ENCODE measurements around the gene REEP1.
"Not testable (repeated sequence)": the region's sequence is repeated elsewhere in the genome, so short reads cannot be mapped to it uniquely, and the experiment has no call there.

REEP1 gene

GRCh38 chr2:86347401-86347800 lies 10.0 kb upstream of the REEP1 start:
- DNase-seq (ENCODE audit: low spot score): no peak
- FAIRE-seq: no peak

DNA sequence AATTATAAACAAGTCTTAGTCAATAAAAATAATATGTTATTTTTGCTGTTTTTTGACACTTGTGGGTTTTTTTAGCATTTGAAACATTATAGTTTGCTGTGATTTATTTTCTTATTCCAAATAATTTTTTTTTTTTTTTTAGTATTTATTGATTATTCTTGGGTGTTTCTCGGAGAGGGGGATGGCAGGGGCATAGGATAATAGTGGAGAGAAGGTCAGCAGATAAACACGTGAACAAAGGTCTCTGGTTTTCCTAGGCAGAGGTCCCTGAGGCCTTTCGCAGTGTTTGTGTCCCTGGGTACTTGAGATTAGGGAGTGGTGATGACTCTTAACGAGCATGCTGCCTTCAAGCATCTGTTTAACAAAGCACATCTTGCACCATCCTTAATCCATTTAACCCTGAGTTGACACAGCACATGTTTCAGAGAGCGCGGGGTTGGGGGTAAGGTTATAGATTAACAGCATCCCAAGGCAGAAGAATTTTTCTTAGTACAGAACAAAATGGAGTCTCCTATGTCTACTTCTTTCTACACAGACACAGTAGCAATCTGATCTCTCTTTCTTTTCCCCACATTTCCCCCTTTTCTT lies 8.5 kb upstream of the REEP1 start:
- DNase-seq (ENCODE audit: low spot score); FAIRE-seq: not testable (repeated sequence)

GRCh38 chr2:86344404-86344803 lies 7.0 kb upstream of the REEP1 start:
- DNase-seq (ENCODE audit: low spot score) (no peak), FAIRE-seq (no peak)

DNA sequence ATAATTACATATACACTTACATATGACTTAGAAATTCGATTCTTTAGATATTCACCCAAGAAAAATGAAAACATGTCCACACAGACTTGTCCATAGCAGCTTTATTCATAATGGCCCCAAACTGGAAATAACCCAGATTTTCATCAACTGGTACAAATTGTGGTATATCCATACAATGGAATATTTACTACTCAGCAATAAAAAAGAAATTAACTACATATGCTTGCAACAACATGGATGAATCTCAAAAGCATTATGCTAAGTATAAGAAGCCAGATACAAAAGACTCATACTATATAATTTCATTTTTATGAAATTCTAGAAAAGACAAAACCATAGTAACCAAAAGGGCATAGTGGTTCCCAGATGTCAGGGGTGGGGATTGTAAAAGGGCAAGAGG lies 5.1 kb upstream of the REEP1 start:
- DNase-seq (ENCODE audit: low spot score): no peak
- no peak for FAIRE-seq

DNA sequence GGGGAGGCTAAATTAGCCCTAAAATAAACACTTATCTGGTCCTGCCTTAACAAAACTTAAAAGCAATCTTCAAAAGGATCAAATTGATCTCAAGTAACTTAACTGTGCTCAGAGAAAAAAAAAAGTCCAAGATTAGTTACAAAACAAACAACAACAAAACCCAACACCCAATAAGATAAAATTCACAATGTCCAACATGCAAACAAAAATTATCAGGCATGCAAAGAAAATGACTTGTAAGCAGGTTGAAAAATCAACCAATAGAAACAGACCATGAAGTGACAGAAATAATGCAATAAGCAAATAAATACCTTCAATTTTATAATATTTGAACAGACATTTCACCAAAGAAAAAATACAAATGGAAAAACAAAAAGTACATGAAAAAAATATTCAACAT lies 4.0 kb upstream of the REEP1 start:
- no peak for DNase-seq (ENCODE audit: low spot score)
- FAIRE-seq: no peak

DNA sequence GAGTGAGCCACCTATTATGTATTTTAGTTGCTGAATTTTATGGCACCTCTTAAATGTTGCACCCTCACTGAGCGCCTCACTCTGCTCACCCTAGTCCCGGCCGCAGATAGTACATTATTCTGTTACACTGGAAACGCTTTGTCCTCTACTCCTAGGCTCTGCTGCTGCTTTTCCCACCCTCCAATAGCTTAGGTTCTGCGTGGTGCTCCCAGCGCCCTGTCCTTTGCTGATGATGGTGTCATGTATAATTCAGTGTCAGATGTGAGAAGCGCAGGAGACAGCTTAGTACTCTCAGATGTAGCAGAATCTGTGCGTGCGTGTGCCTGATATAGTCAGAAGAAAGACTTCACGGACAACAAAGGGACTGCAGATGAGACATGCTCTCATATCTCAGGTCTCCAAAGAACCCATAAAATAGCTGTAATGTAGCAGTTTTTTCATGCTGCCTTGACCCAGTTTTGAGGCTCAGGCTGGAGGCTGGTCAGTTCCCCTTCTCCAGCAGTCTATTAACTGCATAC lies 1.4 kb upstream of the REEP1 start:
- no peak for DNase-seq (ENCODE audit: low spot score)
- no peak for FAIRE-seq

- FAIRE-seq (no peak), DNase-seq (ENCODE audit: low spot score) (no peak)
These were observed 667 bp downstream of the REEP1 start for GRCh38 chr2:86336675-86337243.

DNA sequence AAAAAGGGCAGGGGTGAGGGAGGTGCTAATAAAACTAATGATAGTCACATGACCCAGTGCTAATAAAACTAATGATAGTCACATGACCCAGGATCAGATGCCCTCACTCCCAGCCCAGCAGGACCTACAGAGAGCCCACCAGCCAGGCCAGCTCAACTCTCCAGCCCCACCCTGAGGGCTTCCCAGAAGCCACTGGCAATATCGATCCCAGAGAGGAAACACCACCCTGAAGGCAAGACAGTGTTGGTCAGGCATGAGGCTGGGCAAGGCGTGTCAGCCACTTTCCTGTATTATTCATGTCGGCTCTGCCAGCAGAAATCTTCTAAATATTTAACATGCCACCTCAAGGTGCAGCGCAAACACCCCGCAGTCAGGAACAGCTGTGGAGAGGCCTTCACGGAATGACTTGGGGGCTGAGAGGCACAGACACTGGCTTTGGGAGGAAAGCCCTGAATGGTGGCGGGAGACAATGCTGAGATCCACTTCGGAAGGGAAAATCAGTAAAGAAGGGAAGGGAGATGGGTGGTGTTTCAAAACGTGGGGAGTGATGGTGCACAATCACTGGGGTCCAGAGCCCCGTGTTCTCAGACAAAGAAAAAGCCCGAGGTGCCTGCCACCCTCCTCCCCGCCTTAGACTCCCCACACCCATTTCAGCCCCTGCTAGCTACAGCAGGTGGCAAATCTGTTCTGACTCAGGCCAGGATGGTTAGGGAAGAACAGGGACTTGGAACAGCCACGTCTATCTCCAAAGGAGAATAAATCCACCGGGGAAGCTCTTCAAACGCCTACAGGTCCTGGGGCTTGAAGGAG lies 1.4 kb downstream of the REEP1 start:
- no peak for DNase-seq (ENCODE audit: low spot score)
- FAIRE-seq: no peak

- DNase-seq (ENCODE audit: low spot score): no peak
- no peak for FAIRE-seq
These were observed 4.0 kb downstream of the REEP1 start for GRCh38 chr2:86333378-86333777.

DNA sequence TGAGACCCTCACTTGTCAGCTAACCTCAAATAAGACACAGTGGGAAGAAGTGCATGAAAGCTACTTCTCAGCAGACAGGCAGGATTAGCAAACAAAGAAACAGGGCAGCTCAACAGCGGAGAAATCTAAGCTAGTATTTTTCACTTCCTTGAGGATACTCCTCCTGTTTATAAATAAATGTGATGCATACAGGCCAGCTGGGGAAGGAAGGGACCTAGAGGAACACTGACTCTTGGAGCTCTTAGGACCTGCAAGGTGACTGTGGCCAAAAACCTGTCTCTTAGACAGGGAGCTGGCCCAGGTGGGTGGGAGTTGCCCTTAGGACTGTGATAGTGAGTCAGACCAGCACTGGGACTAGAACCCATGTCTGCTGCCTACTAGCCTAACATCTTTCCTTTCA lies 4.8 kb downstream of the REEP1 start:
- DNase-seq (ENCODE audit: low spot score) (no peak), FAIRE-seq (no peak)

GRCh38 chr2:86331384-86331783 lies 6.0 kb downstream of the REEP1 start:
- no peak for DNase-seq (ENCODE audit: low spot score)
- no peak for FAIRE-seq

DNA sequence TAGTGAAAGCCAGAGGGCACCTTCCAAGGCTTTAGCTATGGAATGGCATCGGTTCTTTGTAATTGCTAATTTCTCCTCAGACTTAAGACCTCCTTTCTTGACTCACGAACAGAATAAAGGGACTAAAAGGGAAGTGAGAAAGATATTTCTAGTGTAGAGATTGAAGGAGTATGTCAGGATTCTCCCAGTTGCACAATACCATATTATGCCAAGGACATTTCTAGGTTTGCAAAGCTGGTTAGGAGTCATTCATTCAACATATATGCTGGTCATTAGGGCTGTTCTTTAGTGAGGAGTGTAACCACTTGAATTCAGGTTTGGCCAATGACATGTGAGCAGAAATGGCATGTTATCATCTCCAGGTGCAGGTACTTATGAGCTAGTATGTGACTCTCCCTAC lies 7.4 kb downstream of the REEP1 start:
- no peak for FAIRE-seq
- DNase-seq (ENCODE audit: low spot score): no peak

GRCh38 chr2:86323273-86324021 lies 14.0 kb downstream of the REEP1 start:
- FAIRE-seq: no peak
- DNase-seq (ENCODE audit: low spot score): no peak

- DNase-seq (ENCODE audit: low spot score) (no peak), FAIRE-seq (no peak)
These were observed 17.5 kb downstream of the REEP1 start for GRCh38 chr2:86319700-86320580.

DNA sequence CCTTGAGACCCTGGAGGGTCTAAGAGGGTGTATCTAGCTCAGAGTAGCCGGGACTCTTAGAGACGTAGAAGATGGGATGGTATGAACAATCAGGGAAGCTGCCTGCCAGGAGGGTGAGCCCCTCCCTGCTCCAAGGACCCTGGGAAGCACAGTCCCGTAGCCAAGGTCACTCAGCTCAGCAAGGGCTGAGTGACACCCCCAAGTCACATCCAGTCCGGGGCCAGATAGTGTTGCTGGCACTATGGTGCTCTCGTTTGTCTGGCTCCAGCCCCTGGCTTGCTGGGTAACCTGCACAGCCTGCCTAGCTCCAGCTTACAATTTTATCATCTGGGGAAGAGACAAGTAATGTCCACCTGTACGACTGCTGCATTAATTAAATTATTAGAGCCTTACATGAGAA lies 22.3 kb downstream of the REEP1 start:
- FAIRE-seq (no peak), DNase-seq (ENCODE audit: low spot score) (no peak)

DNA sequence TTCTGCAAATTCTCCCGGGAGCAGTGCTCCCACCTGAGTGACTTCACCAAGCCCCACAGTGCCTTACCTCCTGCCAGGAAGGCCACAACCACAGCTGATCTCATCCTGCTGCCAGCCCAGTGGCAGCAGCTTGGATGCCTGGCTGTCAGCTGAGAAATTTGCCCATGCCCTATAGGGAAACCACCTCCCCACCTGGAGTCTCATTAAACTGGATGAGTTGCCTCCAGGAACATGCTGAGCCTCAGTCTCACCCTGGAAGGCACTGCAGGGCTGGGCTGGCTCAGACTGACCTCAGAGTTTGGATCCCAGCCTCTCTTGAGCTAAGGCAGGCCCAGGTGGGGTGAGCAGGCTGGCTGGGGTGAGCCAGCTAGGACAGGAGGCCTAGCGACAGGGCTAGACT lies 23.3 kb downstream of the REEP1 start:
- DNase-seq (ENCODE audit: low spot score) (no peak), FAIRE-seq (no peak)

DNA sequence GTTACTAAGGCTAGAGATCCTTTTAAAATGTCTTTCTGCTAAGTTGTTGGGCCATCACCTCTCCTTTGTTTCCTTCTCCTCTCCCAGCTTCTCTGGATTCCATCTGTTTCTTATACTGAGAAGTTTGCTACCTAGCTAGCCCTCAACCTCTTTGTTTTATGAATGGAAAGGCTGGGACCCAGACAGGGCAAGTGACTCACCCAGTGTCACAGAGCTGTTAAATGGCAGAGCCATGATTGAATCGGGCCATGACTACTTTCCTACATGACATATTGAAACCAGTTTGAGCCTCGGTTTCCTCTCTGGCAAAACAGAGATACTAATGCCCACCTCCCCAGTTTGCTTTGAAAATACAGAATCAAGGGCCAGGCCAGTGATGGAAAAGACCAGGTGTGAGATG lies 24.1 kb downstream of the REEP1 start:
- FAIRE-seq (no peak), DNase-seq (ENCODE audit: low spot score) (no peak)

GRCh38 chr2:86311879-86312278 lies 25.5 kb downstream of the REEP1 start:
- FAIRE-seq (no peak), DNase-seq (ENCODE audit: low spot score) (no peak)

- DNase-seq (ENCODE audit: low spot score): no peak
These were observed 27.5 kb downstream of the REEP1 start for GRCh38 chr2:86309966-86310365.

GRCh38 chr2:86308984-86309695 lies 28.3 kb downstream of the REEP1 start:
- FAIRE-seq: no peak
- DNase-seq (ENCODE audit: low spot score): no peak

More at GRCh38 chr2:86309966-86310365, 27.5 kb downstream of the REEP1 start:
- FAIRE-seq: no peak

Measured in urothelium cell line (cell line).